Stomach (tissue), 9 donors: ENCODE measurements around the gene METTL17. TPM values are rescaled to one million over a fixed set of nuclear protein-coding genes. Genes with fewer than 3 reads are reported as not detected.
"Not testable (repeated sequence)": the region's sequence is repeated elsewhere in the genome, so short reads cannot be mapped to it uniquely, and the experiment has no call there.

ENCODE experiments used
- DNase-seq, 2 donors: peaks; one replicate each; pipeline versions ENCODE4 v3.0.0 to v3.0.0-alpha.2; 2013 to 2019
- H3K27ac ChIP-seq, 5 donors: fragments of 200-600 bp in 4 of 5; sonication (generic) in 4 of 5; one replicate each; pipeline ENCODE4 v1.5.1; 2013 to 2019; ENCODE audit warnings: mild to moderate bottlenecking in 1 of 5, moderate library complexity in 1 of 5
- H3K27me3 ChIP-seq, 3 donors: fragments of 200-600 bp; sonication (generic); one replicate each; pipeline ENCODE4 v1.5.1; 2017 to 2019; ENCODE audit warnings: mixed run types in 1 of 3
- H3K36me3 ChIP-seq, 4 donors: fragments of 200-600 bp; sonication (generic); 1 replicate in 3 of 4; 2 replicates in 1 of 4; pipeline ENCODE4 v1.5.1; 2016 to 2019
- H3K4me1 ChIP-seq, 4 donors: fragments of 200-600 bp; sonication (generic); one replicate each; pipeline ENCODE4 v1.5.1; 2016 to 2019
- H3K4me3 ChIP-seq, 4 donors: fragments of 200-600 bp; sonication (generic) in 3 of 4; one replicate each; pipeline ENCODE4 v1.5.1; 2016 to 2019; ENCODE audit warnings: mild to moderate bottlenecking in 1 of 4
- H3K9me3 ChIP-seq, 4 donors: fragments of 200-600 bp; sonication (generic); one replicate each; pipeline ENCODE4 v1.5.1; 2016 to 2019
- EP300 ChIP-seq: sonication (generic); formaldehyde crosslinking; IDR thresholded peaks from one replicate; pipeline ENCODE4 v1.6.1; 2017; ENCODE audit warnings: antibody characterized with exemption
- POLR2A ChIP-seq, 4 donors: fragments of 450-650 bp; IDR thresholded peaks; one replicate each; pipeline ENCODE4 v1.6.1; 2016; ENCODE audit warnings: antibody characterized with exemption in 4 of 4, control low read depth in 2 of 4, mild to moderate bottlenecking in 1 of 4, moderate library complexity in 1 of 4
- POLR2AphosphoS5 ChIP-seq, 3 donors: sonication (generic); formaldehyde crosslinking; IDR thresholded peaks; one replicate each; pipeline ENCODE4 v1.6.1; 2016; ENCODE audit warnings: antibody characterized with exemption in 3 of 3
- WGBS, 5 donors: extraction: QIAGEN DNeasy Blood & Tissue Kit in 3 of 5; methylation state at CpG; one replicate each; pipeline versions ENCODE4 v1.1.5 to v1.1.7; 2013 to 2018; 5-methylcytosine and 5-hydroxymethylcytosine counted together
- intact Hi-C: fragments of 100-400 bp; cut with DNase I; formaldehyde crosslinking; loops from one replicate; pipeline ENCODE4 v1.15.1; 2023; ENCODE audit warnings: low total_unique reads
- polyA plus RNA-seq, 3 donors: library from polyadenylated mRNA; stranded (reverse); fragments of 200-250 nt; gene quantifications; one replicate each; pipeline ENCODE4 v1.2.3, GENCODE V29; 2013
- total RNA-seq, 5 donors: library from RNA; depleted of rRNA; stranded (reverse); fragments of >200 nt; gene quantifications; one replicate each; pipeline versions ENCODE4 v1.1.0 to v1.2.3, GENCODE V29; 2014 to 2016
- TF ChIP-seq, protein P1 (sequence below), 7 experiments: fragments of 450-650 bp in 4 of 7; fragments of 200-600 bp in 3 of 7; sonication (generic) in 3 of 7; IDR thresholded peaks; one replicate each; pipeline ENCODE4 v1.5.1; 2016 to 2019; ENCODE audit warnings: antibody characterized with exemption in 7 of 7, control low read depth in 2 of 7, mild to moderate bottlenecking in 1 of 7
- donor health status: healthy with polysubstance abuse.
- donor health status: Bipolar disorder and iron deficiency.
- donor health status: healthy.

Gene METTL17
- total and polyA plus RNA-seq, 8 donors: 31.8 to 304 (median 88.7) TPM

DNA sequence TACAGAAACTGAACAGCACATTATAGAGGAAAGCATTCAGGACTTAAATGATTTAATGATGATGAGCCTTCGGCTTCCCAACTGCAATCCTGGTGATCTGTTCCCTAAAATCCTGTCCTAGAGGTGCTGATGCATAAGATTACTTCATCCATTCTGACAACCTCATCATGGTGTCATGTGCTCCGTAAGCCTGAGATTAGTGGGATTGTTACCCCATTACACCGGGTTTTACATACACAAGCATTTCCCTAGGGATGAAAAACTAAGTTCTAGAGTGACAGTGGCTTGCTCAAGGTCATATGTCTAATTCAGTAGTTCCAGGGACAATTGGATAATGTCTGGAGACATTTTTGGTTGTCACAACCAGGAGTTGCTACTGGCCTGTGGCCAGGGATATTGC lies 47.4 kb downstream of the METTL17 start:
- peak overlapping the region in 1 of 5 donors; percentile 77 for H3K27ac ChIP-seq
- no peaks in the 10 kb centered on the region for H3K27me3 ChIP-seq
- TF ChIP-seq, protein P1, sequence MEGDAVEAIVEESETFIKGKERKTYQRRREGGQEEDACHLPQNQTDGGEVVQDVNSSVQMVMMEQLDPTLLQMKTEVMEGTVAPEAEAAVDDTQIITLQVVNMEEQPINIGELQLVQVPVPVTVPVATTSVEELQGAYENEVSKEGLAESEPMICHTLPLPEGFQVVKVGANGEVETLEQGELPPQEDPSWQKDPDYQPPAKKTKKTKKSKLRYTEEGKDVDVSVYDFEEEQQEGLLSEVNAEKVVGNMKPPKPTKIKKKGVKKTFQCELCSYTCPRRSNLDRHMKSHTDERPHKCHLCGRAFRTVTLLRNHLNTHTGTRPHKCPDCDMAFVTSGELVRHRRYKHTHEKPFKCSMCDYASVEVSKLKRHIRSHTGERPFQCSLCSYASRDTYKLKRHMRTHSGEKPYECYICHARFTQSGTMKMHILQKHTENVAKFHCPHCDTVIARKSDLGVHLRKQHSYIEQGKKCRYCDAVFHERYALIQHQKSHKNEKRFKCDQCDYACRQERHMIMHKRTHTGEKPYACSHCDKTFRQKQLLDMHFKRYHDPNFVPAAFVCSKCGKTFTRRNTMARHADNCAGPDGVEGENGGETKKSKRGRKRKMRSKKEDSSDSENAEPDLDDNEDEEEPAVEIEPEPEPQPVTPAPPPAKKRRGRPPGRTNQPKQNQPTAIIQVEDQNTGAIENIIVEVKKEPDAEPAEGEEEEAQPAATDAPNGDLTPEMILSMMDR (IDR thresholded peaks at IDR 0.05): no peak
- TF ChIP-seq POLR2A (IDR thresholded peaks at IDR 0.05) (no peak), EP300 (no peak), POLR2AphosphoS5 (IDR thresholded peaks at IDR 0.05) (no peak)
- H3K36me3 ChIP-seq: no peaks in the 10 kb centered on the region
- intact Hi-C loops: no loop called here
- no peak for DNase-seq
- peaks cover 20 to 27% (median 23%) of the 10 kb centered on the region in 4 donors for H3K4me1 ChIP-seq
- no peak overlapping the region for H3K4me3 ChIP-seq
- 85 to 89% (median 88%) methylated on average over 3 of the region's 3 CpGs for WGBS, 5 donors
- no peaks in the 10 kb centered on the region for H3K9me3 ChIP-seq

DNA sequence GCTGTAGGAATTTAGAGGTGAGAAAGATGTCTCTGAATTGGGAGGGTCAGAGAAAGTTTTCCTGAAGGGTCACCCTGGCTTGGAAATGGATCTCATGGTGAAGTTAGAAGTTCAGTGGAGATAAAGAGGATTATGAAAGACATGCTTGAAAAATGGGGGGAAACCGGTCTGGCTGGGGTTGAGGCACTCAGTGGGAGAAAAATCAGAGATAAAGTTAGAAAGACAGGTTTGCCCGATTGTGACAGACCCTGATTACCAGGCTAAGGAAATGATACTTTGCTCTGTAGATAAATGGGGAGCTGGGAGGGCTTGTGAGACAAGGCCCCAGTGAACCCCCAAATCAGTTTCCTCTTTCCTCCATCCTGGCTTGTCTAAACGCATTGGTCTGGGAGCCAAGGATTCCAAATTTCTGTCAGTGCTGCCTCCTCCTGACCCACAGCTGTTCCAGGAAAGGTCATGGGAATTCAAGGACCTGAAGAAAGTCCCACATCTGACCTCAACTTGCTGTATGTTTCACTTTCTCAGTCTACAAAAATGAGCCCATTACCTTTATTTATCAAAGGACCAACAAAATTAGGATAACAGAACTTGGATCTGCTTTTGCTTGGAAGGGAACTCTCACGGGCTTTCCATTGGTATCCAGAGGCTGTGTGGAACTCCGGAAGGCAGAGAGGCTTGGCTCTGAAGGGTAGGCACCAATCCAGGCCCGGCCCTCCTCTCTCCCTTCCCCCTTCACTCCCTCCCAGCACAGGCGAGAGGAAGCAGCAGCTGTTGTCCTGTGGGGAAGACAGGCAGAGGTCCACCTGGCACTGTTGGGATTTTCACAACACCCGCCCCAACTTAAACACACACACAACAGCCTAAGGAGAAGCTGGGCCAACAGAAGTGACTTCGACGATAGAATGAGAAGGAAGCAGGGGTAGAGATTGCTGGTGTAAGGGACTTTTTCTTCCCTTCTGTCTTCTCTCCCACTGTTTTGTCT lies 49.0 kb downstream of the METTL17 start:
- Histone ChIP-seq H3K36me3 (no peaks in the 10 kb centered on the region), H3K4me1 (peaks cover 20 to 37% (median 32%) of the 10 kb centered on the region in 4 donors), H3K27me3 (no peaks in the 10 kb centered on the region), H3K4me3 (no peak overlapping the region), H3K27ac (peak overlapping the region; percentile 37 to 81 (median 66)), H3K9me3 (no peaks in the 10 kb centered on the region)
- intact Hi-C loops: no loop called here
- TF ChIP-seq, protein P1 (IDR thresholded peaks at IDR 0.05): peak in 1 of 7 experiments; percentile 13
- TF ChIP-seq POLR2AphosphoS5 (IDR thresholded peaks at IDR 0.05): peak; percentile 32 to 62 (median 58)
- TF ChIP-seq POLR2A (IDR thresholded peaks at IDR 0.05): no peak
- peak; percentile 80 to 93 for DNase-seq
- 12 to 28% (median 17%) methylated on average over 10 of the region's 10 CpGs for WGBS, 5 donors

DNA sequence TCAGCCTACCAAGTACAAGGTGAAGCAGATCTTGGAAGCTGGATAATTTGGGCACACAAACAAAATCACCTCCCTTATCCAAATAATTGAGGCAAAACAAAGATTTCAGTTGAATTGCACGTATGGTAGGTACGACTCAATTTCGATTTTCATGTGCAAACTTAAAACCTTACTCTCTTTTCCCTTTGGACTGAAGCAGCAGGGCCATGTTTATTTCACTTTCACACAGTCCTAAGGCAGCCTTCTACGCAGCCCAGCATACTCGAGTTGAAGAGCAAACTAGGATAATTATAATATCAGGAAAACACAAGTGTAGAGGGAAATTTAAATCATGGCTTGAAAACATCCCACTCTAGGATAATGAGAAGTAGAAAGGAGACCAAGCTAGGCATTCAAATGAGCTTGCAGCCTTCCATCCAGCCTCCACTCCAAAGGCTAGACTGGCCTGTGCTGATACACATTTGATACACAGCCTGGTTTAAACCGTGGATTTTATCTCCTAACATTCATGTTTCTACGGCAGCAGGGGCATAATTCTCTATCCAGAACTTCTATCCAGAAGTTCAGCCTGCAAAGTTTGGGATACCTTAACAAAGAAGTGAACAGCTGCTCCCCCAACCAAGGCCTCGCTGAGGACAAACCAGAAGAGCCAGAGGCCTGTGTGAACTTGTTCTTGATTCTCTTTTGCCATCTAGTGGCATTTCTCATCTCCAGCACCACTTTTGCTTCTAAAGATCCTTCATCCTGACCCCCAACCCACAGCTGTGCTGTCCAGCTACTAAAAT lies 50.0 kb downstream of the METTL17 start:
- Histone ChIP-seq H3K27ac (peak overlapping the region in 4 of 5 donors; percentile 49 to 81 (median 72)), H3K36me3 (no peaks in the 10 kb centered on the region), H3K4me1 (peaks cover 20 to 37% (median 33%) of the 10 kb centered on the region in 4 donors), H3K4me3 (no peak overlapping the region), H3K27me3 (no peaks in the 10 kb centered on the region), H3K9me3 (no peaks in the 10 kb centered on the region)
- peak; percentile 49 to 91 for DNase-seq
- WGBS, 5 donors: 38 to 51% (median 44%) methylated on average over 8 of the region's 8 CpGs
- TF ChIP-seq, protein P1 (IDR thresholded peaks at IDR 0.05): peak in 5 of 7 experiments; percentile 41 to 73 (median 64)
- TF ChIP-seq POLR2AphosphoS5 (IDR thresholded peaks at IDR 0.05): peak in 1 of 3 donors; percentile 10
- no peak for TF ChIP-seq POLR2A (IDR thresholded peaks at IDR 0.05)
- no peak for TF ChIP-seq EP300
- intact Hi-C loops: no loop called here

DNA sequence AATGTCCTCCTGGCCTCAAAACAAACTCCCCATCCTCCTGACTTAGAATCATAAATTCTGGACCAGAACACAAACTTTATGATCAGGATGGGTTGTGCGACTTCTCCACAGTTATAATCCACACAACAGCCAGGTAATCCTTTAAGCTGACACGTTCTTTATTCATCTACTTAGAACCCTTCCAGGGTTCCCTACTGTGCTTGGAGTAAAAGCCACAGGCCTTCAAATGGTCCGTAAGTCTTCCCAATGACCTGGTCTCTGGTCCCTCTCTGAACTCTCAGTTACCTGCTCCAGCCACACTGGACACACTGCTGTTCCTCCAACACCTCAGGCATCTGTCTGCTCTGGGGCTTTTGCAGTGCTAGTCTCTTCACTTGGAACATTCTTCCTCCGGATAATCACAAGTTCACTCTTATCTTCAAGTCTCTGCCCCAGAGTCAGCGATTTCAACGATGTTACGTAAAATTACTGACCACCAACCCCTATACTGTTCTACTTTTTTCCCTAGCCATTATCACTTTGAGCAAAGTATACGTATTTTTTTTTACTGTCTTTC lies 50.7 kb downstream of the METTL17 start:
- DNase-seq: no peak
- no peaks in the 10 kb centered on the region for H3K9me3 ChIP-seq
- WGBS, 5 donors: 71 to 77% (median 72%) methylated on average over 8 of the region's 8 CpGs
- intact Hi-C loops: no loop called here
- H3K27me3 ChIP-seq: no peaks in the 10 kb centered on the region
- H3K4me3 ChIP-seq: no peak overlapping the region
- H3K36me3 ChIP-seq: no peaks in the 10 kb centered on the region
- peaks cover 20 to 37% (median 33%) of the 10 kb centered on the region in 4 donors for H3K4me1 ChIP-seq
- TF ChIP-seq, protein P1 (IDR thresholded peaks at IDR 0.05): peak in 1 of 7 experiments; percentile 2
- no peak for TF ChIP-seq POLR2A (IDR thresholded peaks at IDR 0.05)
- H3K27ac ChIP-seq: peak overlapping the region in 1 of 5 donors; percentile 77

DNA sequence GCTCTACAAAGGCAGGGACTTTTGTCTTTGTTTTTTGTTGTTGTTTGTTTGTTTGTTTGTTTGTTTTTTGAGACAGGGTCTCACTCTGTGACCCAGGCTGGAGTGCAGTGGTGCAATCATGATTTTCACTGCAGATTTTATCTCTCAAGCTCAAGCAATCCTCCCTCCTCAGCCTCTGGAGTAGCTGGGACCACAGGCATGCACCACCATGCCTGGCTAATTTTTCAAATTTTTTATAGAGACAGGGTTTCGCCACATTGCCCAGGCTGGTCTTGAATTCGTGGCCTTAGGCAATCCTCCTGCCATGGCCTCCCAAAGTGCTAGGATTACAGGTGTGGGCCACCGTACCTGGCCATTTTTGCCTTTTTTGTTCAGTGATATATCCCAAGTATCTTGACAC lies 51.2 kb downstream of the METTL17 start:
- intact Hi-C loops, H3K4me3 ChIP-seq, H3K27me3 ChIP-seq, H3K9me3 ChIP-seq, H3K36me3 ChIP-seq, H3K27ac ChIP-seq, DNase-seq: not testable (repeated sequence)
- H3K4me1 ChIP-seq: peaks cover 20 to 37% (median 33%) of the 10 kb centered on the region in 4 donors
- WGBS, 5 donors: 72 to 82% (median 75%) methylated on average over 3 of the region's 3 CpGs
